HPDE6-E6E7 (cell line): ENCODE measurements around the gene PPP1R3G.

Experiments
- DNase-seq: peaks from one replicate; pipeline ENCODE4 v3.0.0; 2011; ENCODE audit warnings: missing footprints; ENCODE audit errors: extremely low spot score

The PPP1R3G gene

DNA sequence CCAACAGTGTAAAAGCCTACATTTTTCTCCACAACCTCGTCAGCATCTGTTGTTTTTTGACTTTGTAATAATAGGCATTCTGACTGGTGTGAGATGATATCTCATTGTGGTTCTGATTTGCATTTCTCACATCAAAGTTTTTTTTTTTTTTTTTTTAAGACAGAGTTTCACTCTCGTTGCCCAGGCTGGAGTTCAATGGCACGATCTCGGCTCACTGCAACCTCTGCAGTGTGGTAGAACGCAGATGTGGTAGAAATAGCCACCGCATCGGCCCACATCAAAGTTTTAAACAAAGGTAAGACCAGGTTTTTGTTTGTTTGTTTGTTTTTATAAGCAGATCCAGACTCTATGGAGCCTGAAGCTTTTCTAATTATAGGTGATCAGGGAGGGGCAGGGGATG lies 12.7 kb upstream of the PPP1R3G start:
- no peak for DNase-seq

DNA sequence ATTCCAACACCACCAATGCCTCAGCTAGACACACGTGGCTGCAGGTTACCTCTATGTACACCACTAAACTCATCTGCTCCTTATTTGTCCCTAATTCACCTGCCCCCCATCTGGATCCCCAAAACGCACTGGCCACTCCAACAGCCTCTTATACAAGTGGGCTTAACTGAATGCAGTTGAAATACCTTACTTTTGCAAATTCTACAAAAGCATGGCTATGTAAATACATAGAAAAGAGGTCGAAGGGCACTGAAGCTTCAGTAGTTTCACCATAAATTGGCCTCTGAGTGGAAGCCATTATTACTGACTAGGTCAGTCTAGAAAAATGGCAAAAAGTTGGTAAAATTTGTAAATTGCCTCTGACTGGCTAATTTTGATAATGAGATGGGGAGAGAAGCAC lies 11.1 kb upstream of the PPP1R3G start:
- no peak for DNase-seq

DNA sequence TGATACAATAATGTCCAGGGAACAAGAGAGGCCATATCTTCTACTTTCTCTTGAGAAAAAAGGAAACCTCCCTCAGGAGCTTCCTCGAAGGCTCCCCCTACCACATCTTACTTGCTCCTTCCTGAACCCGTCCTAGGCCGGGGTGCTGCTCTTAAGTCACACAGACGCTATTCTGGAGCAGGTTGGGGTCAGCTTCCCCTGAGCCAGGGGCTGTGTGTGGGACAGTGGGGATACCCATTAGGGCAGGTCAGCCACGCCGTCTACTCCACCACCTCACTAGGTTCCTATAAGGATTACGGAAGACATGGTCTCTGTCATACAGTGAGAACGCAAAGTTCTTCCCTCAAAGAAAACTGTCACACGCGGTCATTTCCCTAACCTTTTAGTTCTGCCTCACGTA lies 8.2 kb upstream of the PPP1R3G start:
- no peak for DNase-seq

DNA sequence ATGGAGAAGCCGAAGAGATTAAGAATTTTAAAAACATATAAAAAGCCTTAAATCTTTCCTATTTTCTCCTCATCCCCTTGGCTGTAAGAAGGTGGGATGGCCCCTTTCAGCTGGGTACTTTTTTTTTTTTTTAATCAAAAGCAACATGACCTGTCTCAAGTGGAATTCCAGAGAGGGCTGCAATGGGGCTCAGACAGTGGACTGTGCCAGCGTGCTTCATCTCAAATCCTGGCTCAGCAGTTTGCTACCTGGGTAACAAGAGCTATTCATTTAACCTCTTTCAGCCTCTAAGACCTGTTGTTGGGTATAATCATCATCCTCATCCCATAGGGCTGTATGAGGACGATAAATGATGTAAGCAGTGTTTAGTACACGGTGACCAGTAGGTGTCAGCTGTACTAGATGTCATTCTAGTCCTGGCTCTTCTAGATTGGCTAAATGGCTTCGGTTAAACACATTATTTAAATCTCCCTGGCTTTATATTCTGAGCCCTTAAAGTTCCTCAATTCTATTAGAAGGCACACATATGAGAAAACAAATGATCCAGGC lies 6.9 kb upstream of the PPP1R3G start:
- DNase-seq: no peak

DNA sequence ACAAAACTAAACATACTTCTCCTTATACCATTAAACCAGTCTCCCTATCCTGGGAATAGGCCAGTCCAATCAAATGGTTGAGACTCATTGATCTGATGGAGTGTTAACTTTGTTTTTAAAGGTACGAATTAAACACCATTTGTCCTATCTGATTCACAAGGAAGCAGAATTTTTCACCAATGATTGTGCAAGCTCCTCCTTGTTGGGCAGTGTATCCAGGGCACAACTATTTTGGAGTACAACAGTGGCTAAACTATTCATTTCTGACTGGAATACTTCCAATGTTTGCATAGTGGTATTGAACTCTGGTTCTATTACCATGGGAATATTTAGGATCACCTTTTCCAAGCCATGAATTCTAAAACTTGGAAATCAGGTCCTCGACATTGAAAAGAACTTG lies 5.4 kb upstream of the PPP1R3G start:
- DNase-seq: no peak

DNA sequence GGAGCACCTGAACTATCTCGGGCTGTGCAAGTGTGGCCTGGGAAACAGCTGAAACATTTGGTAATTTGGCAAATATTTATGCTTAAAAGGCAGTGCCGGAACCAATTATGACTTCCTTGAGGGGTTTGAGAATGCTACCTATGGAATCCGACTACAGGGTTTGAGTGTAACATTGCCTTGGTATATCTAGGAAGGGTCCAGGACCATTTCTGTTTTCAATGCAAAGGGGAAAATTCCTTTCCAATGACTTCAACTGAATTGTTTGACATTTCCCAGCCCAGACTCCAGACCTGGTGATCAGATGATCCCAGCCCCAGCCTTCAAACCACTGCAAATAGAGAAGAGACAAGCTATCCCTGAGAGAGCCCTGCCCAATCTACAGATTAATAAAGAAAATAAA lies 4.6 kb upstream of the PPP1R3G start:
- DNase-seq: no peak

DNA sequence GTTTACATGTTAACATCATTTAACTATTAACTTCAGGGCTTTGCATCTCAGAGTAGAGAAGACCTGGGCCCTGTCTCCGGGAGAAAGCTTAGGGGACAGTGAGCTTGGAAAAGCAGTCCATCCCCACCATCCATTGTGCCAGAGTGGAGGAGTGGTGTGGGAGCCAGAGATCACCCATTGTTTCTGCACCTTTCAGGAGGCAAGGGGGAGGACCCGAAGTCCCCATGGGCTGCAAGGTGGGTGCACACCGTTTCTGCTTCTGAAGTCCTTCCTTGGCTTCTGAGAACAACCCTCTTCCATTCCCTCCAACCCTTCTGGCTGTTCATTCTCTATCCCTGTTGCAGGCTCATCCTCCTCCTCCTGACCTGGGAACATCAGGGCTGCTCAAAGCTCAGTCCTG lies 4.0 kb upstream of the PPP1R3G start:
- DNase-seq: no peak

DNA sequence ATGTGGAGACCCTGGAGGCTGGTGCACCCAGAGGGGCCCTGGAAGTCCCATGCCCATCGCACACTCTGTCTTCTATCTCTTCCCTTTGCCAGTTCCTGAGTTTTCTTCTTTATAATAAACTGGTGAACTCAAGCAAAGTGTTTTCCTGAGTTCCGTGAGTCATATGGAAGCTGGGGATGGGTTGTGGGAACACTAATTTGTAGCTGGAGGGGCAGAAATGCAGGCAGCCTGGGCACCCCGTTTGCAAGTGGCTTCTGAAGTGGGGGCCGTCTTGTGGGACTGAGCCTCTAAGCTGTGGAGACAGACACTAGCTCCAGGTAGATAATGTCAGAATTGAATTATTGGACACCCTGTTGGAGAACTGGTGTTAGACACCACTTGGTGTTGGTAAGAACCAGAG lies 3.2 kb upstream of the PPP1R3G start:
- DNase-seq: no peak

DNA sequence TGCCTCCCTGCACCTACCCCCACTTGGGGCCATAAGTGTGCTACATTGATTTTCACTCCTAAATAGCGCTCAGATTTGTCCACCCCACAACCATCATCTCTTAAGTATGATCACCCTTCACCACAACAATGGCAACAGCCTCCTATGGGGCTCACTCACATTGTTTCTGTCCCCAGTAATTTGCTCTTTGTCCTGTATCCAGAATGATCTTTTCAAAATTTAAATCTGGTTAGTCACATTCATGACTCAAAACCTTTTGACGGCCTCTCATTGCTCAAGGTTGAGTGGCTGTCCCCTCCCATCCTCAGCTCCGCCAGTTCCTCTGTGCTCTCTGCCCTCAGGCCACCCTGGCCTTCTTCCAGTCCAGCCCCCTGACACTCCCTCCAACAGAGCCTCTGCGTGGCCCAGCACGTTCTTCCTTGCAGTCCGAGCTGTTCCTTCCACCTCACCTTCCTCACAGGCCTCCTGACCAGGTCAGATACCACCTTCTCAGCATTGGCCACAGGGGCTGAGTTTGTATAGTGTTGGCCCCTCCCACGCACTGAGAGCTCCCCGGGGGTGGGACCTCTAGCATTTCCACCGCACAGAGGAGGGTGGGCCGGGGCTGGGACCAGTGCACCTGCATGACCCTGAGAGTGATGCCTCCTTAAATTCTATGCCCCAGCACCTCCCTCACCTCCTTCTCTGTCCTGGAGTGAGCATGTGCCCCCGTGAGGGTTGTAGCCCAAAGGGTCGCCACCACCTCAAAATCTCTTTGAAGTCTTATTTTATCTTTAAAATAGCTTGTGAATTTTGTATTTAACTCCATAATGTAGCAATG lies 2.4 kb upstream of the PPP1R3G start:
- peak; percentile 95 for DNase-seq

DNA sequence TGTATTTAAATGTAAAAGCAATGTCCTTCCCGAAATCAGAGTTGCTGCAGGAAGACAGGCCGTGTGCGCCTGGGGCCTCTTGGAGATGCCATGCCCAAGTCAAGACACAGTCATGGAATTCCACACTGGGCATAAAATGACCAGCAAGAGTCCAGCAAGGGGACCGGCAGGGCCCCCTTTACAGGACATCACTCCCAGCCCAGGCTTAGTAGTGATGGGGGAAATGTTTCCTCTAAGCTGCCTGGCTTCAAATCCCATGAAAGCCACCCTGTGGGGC lies 1.9 kb upstream of the PPP1R3G start:
- no peak for DNase-seq

DNA sequence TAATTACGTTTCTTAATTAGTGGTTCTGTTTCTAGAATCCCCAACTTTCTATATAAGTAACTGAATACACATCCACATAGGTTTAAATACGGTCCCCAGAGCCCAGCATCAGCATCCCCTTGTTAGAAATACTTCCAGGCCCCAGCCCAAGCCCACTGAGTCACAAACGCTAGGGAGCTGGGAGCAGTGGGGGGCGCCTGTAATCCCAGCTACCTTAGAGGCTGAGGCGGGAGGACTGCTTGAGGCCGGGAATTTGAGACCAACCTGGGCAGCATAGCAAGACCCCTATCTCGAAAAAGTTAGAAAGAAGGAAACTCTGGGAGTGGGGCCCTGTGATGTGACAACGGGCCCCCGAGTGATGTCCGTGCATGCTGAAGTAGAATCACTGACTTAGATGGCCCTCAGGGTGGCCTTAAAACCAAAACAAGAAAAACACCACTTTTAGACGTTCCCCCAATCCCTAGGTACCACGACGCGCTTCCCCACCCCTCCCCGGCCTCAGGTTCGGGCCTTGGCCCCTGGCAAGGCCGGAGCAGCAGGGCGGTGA lies 1.3 kb upstream of the PPP1R3G start:
- DNase-seq: no peak

DNA sequence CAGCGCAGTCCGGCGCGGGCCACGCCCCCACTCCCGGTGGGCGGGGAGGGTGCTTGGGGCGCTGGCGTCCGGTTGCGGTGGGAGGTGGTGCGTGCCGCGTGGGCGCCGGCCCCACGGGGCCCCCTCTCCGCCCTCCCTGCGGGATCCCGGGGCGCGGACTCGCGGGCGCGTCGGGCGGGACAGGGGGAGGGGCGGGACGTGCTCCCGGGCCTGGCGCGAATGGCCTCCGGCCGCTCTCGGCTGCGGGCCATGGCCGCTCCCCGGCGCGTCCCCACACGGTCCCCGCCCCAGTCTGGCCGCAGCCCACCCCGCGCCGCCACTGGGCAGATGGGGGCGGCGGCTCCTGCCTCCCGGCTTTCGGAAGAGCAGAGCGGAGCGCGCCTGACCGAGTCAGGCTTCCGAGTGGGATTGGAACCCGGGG lies 771 bp upstream of the PPP1R3G start:
- no peak for DNase-seq

DNA sequence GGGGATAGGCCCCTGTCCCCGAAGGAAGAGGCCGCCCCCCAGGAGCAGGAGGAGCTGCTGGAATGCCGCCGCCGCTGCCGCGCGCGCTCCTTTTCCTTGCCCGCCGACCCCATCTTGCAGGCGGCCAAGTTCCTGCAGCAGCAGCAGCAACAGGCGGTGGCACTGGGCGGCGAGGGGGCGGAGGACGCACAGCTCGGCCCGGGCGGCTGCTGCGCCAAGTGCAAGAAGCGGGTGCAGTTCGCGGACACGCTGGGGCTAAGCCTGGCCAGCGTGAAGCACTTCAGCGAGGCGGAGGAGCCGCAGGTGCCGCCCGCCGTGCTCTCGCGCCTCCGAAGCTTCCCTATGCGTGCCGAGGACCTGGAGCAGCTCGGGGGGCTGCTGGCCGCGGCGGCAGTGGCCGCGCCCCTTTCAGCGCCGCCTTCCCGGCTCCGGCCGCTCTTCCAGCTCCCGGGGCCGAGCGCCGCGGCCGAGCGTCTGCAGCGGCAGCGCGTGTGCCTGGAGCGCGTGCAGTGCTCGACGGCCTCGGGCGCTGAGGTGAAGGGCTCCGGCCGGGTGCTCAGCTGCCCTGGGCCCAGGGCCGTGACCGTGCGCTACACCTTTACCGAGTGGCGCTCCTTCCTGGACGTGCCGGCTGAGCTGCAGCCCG lies 630 bp downstream of the PPP1R3G start:
- DNase-seq: no peak

DNA sequence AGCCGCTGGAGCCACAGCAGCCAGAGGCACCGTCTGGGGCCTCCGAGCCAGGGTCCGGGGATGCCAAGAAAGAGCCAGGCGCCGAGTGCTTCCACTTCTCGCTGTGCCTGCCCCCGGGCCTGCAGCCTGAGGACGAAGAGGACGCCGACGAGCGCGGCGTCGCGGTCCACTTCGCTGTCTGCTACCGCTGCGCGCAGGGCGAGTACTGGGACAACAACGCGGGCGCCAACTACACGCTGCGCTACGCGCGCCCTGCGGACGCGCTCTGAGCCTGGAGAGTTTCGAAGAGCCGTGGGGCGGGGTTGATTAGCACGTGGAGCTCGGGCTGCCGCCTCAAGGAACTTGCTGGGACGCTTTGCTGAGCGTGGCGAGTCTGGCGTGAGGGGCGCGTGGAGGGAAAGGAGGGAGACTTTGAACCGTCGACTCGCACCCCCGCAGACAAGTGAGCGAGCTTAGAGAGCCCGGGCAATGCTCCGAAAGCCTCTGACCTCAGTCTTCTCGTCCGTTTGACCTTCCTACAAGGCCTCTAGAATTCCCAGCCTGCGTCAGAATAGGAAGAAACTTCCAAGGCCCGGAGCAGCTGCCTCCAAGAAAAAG lies 1.3 kb downstream of the PPP1R3G start:
- DNase-seq: no peak

DNA sequence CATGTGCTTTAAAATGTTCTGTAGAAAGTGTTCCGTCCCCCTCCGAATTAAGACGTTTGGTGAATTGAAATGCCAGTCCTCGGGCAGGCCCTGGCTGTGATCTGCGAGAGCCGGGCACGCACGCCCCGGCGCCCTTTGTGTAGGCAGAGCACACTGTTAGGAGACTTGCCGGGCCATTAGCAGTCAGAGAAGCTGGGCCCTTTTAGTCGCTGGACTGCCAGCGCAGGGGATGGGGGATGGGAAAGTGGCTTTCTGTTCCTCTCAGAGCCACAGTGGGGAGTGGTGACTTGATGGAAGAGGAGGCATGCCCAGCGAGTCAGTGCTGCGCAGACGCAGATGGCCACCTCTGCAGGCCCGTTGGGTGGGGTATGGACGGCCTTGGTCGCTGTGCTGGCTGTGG lies 2.2 kb downstream of the PPP1R3G start:
- DNase-seq: no peak

DNA sequence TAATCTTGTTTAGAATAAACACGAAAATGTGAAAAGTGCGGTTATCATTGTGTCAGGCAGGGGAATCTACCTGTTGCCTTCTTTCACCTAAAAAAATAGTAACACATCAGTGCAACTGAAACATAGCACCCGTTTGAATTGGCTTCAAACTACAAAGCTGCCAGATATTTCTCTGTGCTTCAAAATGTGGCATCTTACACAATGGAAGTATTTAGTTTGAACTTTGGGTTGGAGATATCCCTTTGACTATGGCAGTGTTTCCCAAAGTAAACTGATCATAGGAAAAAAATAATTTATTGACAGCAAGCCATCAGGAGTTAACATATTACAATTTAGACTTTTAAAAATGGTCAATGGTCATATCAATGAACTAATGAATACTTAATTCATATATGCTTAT lies 3.6 kb downstream of the PPP1R3G start:
- DNase-seq: no peak

DNA sequence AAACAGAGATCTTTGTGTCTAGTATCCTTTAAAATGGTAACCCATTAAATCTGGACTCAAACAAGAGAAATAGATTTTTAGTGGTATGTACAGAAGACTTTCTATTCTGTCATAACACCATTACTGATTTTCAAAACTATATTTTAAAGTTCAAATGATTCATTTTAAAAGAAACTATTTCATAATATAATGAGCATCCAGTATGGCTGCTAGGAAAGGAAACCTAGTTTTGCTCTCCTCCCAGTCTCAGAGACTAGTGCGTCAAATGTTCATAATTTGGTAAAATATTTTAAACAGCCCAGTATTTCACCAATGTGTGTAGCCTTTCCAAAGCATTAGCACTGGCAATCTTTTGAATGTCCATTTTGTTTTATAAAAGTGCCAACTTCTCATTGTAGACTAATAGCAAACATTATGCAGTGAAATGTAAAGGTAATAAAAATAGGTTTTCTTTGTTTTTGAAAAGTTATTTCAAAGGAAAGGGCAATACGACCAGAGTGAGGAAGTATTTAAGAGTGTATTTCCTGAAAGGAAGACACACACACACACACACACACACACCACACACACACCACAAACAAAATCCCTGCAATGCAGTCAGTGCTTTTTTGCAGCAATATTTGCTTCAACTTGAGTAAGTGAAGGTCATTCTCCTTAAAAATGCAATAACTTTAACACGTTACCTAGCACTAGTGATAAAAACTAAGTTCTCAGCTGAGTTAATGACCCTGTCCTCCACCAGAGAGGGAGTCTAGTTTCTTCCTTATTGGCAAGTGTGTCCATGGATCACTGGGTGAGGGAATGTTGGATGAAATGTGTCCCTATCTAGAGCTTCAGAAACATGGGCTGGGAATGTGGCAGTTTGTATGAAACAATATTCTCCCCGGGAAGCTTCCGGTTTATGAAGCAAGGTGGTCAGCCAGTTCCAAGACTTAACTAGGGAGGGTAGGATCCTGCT lies 4.6 kb downstream of the PPP1R3G start:
- DNase-seq: no peak

DNA sequence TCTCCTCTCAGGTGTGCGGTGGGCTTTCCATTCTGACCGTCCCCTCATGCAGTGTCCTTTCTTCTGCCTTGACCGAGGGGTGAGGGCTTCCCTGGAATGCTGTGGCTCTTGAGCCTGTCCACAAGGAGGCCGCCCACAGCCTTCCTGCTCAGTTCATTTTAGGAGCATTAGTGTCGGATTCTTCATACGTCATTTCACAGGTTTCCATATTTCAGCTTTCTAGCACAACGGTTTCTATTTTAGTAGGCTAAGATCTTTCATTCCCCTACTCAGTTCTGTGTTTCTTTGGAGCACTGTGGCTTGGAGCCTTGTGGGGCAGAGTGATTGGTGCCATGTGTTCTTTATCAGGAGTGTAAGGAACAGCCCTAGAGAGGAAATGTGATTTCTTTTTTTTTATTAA lies 5.5 kb downstream of the PPP1R3G start:
- no peak for DNase-seq

DNA sequence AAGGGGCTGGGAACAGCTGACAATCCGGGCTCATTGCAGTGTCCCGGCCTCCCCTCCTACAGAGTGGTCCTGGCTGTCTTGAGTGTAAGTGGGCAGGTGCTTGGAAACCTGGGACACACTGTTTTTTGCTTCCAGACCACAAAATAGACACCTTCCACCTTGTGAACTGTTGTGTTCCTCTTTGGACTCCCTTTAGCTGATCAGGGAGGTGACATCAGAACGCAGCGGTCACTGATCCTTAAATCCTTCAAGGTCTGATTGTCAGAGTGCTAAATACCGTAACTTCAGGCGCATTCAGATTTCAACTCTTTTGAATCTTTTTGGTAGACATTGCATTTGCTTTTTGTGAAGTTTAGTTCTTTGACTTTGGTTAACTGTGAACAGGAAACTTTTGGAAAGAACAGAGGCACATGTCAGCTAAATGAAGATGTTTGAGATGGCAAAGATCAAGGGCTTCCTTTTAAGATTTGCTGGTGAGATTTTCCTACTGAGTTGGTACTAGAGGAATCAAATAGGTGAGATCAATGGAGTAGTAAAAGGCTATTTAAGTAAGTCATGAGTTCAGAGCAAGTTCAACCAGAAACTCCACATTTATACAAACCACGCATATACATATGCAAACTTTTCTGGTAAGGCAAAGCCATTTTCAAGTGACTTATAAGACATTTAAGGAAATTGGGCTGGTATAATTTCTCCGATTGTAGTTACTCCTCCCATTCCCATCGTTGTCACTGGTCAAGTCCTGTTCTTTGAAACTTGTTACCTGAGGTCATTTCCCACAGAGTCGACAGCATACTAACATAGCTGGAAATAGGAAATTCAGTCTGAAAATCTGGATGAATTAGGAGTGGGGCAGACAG lies 6.3 kb downstream of the PPP1R3G start:
- DNase-seq: no peak

DNA sequence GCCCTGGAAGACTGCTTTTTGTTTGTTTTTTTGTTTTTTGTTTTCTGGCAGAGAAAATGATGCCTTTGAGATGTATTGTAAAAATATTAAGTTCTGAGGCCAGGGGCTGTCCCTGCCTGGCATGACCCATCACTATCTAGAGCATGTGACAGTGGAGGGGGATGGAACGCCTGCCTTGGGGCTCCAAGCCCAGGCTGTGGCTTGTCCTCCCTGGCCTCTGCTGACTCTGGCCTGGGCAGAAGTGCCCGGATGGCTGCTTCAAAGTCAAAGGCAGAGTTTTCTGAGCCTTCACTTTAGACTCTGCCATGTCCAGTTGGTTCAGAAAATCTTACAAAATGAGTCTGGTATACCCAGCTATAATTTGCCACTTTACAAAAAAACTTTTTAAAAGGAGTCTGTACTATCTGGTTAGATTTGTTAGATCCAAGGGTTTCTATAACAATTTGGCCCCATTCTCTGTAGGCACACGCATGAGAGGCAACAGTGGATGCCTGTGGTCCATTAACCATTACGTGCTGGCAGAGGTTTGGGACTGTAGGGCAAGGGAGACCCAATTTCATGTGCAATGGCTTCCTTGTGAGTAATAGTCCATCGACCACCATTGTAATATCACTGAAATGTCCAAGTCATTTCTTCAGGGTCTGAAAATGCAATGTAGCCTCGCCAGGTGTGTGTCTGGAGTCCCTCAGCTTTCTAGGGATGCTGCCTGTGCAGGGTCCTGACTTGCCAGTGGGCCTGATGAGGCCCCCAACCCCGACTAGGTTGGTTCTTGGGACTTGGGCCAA lies 8.3 kb downstream of the PPP1R3G start:
- DNase-seq: no peak
